IPS-11a (cell line): ENCODE data around the gene CREB3L1.

Experiments
- H3K4me3 ChIP-seq: one replicate; pipeline ENCODE4 v1.5.1; 2013; ENCODE audit warnings: low read depth, low read length, control low read depth

The CREB3L1 gene

DNA sequence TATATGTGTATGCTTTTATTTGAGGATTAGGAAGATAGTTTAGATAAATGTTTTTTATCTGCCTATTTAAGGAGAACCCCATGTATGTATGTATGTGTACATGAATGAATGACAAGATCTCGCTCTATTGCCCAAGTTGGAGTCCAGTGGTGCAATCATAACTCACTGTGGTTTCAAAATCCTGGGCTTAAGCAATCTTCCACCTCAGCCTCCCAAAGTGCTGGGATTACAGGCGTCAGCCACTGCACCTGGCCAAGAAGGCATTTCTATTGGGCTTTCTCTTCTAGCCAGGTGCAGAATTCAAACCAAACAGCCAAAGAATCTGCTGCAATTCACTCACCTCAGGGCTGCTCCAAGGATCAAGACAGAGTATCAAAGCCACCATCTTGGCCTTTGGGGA is 44.3 kb downstream of the CREB3L1 start:
- no peak overlapping the region for H3K4me3 ChIP-seq

DNA sequence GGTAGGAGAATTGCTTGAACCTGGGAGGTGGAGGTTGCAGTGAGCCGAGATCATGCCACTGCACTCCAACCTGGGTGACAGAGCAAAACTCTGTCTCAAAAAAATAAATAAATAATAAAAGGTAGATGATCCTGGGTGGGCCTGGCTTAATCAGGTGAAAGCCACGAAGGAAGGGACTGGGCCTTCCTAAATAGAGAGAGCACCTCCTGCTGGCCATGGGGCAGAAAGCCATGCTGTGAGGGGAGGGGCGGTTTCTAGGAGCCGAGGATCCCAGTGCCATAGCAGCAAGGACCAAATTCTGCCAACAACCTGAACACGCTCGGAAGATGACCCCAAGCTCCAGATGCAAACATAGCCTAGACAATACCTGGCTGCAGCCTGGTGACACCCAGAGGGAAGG is 45.3 kb downstream of the CREB3L1 start:
- H3K4me3 ChIP-seq = no peak overlapping the region

DNA sequence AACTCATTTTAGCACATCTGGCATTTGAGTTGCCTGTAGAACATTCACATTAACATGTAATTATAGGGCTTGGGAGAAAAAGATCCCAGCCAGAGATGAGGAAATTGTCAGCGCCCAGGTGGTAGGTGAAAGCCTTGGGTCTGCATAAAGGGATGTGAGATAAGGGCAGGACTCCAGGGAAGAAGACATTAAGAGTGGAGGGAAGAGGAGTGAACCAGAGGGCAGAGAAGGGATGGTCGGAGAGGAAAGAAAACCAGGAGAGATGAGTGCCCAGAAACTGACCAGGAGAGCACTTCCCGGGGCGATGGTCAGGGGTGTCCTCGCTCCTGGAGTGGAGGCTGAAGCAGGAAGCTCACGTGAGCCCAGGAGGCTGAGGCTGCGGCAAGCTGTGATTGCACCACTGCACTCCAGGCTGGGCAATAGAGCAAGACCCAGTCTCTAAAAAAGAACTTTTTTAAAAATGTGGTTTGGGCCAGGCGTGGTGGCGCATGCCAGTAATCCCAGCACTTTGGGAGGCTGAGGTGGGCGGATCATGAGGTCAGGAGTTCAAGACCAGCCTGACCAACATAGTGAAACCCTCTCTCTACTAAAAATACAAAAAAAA is 49.5 kb downstream of the CREB3L1 start:
- no peak overlapping the region for H3K4me3 ChIP-seq

DNA sequence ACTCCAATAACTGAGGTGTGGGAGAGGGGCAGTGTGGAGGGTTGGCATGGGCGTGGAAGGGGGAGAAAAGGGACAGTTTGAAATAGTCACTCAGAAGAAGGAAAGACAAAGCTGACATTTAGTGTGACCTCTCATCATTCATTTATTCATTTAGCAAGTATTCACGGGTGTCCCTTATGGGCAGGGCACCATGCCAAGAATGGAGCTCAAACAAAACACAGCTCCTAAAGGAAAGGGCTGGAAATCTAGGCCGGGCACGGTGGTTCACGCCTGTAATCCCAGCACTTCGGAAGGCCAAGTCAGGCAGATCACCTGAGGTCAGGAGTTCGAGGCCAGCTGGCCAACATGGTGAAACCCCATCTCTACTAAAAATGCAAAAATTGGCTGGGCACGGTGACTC is 50.4 kb downstream of the CREB3L1 start:
- no peak overlapping the region for H3K4me3 ChIP-seq

DNA sequence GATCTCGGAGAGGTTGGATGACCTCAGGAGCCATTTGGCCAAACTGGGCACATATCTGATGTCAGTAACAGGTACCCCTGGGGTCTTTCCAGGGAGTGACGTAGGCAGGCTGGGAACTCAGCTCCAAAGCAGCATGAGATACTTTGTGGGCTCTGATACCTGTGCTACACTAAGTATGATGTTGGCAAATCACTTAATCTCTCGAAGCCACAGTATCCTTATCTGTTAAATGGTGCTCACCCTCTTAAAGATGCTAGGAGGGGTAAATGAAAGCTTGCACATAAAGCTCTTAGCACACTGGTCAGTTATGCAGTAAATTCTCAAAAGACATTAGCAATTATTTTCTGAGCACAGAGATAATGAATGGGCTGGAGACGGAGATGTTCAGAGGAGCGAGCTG is 52.7 kb downstream of the CREB3L1 start:
- H3K4me3 ChIP-seq = no peak overlapping the region

DNA sequence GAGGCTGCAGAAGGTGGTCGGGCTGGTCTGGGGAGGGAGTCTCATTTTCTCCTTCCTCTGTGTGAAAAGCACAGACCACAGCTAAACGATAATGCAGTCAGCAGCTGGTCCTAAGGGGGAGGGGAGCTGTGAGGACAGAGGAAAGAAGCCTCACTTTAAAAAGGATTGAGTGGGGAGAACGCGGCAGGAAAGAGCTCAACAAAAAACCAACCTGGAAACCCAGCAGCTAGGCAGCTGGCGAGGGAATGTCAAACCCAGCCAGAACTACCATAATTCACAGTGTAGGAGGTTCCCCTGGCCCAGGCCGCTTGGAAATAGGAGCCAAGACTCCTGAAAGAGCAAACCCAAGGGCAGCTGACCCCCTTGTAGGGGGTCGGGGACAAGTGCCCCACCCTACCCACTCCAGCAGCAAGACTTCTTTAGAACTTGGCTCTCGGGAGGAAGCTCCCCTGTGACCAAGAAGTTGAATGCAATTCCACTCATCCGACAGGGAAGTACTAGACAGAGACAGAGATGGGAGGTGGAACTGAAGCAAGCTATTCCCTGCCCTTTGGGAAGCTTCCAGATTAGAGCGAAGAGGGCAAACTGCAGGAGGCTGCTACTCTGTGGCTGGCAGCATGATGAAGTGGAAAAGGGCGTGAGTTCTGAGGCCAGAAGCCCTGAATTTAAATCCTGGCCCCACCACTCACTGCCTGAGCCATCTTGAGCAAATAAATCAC is 53.3 kb downstream of the CREB3L1 start:
- no peak overlapping the region for H3K4me3 ChIP-seq

DNA sequence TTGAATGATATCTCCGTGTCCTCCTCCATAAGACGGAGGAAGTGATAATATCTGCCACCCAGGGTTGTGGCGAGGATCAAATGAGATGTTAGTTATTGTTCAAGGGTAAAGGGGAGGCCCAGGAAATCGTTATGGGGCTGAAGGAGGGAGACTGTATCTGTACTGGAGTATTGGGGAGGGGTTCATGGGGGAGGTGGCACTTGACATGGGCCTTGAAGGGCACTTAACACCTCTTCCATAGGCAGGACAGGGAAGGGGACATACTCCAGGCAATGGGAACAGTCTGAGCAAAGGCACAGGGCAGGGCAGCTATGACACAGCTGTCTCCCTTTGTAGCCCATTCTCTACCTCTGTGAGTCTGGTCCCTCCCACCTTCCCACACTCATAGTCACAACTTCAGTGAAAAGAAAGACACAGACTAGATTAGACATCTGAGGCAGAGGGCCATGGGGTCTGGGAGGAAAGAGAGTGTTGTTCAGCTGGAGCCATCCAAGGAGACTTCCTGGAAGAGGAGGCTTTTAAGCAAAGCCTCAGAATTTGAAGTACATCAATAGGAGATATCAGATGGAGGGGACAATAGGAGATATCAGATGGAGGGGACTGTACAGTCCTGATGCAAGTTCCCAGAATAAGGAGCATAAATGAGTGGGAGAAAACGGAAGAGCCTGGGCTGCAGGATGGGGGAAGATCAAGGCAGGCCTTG is 54.0 kb downstream of the CREB3L1 start:
- H3K4me3 ChIP-seq = no peak overlapping the region

DNA sequence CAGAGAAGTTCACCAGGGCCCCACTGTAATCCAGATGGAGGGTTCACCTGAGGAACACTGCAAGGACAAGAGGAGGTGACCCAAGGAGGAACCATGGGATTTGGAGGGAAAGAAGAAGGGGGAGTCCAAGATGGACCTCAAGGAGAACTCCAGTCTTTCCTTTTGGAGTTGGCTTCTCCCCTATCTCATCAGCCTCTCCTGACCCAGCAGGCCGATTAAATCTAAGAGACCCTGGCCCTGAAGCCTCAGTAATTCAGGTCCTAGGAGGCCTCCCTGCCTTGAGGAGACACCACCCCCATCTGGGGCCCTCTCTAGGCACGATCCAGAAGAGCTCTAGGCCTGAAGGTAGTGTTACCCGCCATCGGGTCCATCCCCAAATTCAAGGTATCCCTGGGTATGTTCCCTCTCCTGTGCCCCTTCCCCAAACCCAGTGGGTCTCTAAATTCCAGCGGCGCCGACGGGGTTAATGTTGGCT is 54.7 kb downstream of the CREB3L1 start:
- H3K4me3 ChIP-seq = peak overlapping the region; percentile 51

DNA sequence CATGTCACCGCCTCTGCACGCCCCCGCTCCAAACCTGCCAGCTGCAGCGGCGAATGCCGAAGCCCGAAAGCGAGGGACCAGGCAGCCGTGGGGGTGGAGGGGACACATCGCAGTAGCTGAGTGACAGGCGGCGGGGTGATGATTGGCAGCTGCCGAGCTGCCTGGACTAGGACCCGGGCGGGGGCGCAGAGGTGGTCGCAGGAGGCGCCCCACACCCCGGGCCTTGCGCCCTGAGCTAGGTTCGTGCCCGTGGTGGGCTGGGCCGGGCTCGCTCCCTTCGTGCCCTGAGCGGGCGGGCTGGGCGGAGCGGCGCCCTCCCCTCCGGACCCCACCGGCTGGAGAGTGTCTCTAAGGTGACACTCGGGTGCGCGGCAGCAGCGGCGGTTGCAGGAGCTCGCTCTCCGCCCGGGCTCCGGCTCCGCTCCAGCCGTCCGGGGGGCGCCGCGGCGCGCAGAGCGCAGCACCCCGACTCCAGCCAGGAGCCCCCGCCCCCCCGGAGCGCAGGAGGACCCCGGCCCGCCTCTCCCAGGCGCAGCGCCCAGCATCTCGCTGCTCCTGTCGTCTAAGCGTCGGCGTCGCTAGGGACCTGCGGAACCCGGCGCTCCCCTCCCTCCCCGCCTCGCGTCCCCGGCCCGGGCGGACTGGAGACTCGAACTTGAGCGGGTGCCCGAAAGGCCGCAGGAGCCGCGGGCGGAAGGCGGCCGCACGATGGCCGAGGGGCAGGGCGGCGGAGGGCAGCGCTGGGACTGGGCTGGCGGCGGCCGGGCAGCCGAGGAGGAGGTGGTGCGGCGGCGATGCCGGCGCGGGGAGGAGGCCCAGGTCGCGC is 55.3 kb downstream of the CREB3L1 start:
- peak overlapping the region; percentile 51 for H3K4me3 ChIP-seq

DNA sequence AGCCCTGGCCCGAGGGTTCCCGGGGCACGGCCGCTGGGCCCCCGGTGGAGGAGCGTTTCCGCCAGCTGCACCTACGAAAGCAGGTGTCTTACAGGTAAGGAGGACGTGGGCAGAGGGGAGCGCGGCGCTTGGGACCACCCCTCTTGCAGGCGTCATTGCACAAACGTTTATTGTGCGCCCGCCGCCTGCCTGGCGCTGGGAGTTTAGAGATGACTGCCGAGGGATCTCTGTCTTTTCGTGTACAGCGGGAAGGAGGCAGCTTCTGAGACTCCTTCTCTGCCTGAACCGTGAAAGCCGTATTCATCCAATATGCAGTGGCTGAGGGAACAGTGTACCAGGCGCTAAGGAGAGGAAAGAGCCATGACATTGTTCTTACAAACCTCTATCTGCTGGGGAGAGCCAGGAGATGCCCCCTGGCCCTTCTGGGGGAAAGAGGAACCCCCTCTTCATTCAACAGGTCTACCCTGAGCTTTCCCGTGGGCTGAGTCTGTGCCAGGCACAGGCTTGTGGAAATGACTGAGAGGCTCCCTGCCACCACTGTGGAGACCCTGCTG is 56.0 kb downstream of the CREB3L1 start:
- H3K4me3 ChIP-seq = peak overlapping the region; percentile 51

DNA sequence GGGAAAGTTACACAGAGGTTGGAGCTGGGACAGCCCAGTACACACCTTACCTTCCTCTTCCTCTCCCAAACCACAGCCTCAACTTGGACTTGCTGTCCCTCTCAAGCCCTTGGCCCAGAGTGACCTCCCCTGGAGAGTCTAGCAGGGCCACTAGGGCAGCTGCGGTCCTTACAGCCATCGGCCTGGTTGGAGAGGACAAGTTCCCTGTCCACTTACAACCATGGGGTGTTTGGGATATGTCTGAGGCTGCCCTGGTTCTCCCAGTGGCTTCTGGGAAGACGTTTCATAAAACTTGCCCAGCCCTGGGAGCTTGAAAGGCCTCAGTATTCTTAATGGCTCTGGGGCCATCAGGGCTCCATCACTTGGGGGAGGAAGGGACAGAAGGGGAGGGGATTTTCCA is 56.7 kb downstream of the CREB3L1 start:
- no peak overlapping the region for H3K4me3 ChIP-seq

DNA sequence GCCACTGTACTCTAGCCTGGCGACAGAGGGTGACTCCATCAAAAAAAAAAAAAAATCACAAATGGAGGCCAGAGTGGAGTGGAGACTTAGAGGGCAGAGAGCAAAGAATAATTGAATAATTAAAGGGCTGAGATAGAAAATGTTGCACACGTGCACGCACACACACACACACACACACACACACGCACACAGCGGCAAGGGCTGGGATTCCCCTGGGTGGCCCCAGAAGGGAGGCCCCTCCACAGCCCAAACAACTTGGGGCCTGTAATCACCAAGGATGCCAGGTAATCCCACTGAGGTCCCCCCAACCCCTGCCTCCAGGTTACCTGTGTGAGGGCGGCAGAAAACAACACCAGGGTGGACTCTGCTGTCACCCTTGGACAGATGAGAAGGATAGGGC is 57.8 kb downstream of the CREB3L1 start:
- no peak overlapping the region for H3K4me3 ChIP-seq

DNA sequence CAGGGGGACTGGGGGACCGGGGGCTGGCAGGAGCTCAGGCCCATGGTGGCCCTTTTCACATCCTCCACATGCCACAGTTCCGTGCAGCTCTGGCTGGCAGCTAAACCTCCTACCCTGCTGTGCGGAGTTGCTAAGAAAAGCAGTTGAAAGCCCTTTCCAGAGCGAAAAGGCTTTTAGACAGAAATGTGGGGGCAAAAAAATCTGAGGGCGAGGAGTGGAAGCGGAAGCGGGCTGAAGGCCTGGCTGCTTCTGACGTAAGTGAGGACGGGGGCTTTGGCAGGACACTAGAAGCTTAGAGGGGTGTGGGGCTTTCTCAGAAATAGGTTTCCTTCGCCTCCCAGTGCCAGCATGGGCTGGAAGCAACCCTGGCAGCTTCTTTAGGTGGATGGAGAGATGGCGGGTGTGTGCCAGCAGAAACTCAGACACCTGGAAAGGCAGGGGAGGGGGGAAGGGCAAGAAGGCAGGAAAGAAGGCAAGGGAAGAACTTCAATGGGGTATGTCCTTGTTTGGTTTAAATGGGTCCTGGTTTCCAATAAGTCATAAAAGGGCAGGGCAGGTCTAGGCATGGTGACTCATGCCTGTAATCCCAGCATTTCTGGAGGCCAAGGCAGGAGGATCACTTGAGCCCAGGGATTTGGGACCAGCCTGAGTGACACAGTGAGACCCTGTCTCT is 58.6 kb downstream of the CREB3L1 start:
- no peak overlapping the region for H3K4me3 ChIP-seq

DNA sequence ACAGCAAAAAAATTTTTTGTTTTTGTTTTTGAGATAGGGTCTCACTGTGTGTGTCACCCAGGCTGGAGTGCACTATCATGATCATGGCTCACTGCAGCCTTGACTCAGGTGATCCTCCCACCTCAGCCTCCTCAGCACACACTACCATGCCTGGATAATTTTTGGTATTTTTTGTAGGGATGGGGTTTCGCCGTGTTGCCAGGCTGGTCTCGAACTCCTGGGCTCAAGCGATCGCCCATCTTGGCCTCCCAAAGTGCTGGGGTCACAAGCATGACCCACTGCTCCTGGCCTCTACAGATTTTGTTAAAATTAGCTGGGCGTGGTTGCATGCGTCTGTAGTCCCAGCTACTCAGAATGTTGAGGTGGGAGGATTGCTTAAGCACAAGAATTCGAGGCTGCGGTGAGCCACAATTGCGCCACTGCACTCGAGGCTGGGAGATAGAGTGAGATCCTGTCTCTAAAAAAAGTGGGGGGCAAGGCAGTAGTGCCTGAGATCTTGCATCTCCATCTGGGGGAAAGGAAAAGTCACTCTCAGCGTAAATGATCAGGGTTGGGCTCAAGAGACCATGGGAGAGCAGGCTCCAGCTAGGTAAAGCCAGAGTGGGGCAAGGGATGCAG is 59.2 kb downstream of the CREB3L1 start:
- H3K4me3 ChIP-seq = no peak overlapping the region

DNA sequence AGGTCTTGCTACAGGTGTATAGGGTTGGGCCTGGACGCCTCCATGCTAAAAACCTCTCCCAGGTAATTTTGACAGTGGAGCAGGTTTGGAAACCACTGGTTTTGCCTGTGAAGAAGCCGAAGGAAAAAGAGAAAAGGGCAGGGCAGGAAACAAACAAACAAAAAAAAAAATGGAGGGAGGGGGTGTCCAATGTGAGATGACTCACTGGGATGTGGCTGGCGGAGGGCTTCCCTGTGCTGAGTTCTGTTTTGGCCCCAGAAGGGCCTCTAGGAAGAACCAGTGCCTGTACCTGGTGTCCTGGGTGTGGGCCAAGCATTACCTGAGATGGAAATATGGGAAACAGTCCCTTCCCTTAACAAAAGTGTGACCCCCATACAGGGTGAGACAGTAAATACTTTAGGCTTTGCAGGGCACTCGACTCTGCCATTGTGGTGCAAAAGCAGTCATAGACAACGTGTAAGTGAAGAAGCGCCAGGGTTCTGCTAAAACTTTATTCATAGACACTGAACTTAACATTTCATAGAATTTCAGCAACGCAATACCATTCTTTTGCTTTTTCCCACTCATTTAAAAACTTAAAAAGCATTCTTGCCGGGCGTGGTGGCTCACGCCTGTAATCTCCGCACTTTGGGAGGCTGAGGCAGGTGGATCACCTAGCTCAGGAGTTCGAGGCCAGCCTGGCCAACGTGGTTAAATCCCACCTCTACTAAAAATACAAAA is 60.3 kb downstream of the CREB3L1 start:
- H3K4me3 ChIP-seq = no peak overlapping the region

DNA sequence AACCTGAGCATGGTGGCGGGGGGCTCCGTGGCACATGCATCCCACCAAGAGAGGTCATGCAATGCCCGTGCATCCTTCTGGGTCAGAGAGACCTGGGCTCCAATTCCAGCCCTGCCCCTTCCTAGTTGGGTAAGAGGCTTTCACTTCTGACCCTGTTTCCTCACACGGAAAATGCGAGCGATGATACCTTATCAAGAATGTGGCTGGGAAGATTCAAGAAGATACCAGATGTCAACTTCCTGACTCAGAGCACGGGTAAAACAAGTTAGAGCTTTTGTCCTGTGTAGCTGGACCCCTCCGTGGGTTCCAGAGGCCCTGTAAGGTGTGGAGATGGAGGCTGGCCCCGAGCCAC is 61.1 kb downstream of the CREB3L1 start:
- no peak overlapping the region for H3K4me3 ChIP-seq

DNA sequence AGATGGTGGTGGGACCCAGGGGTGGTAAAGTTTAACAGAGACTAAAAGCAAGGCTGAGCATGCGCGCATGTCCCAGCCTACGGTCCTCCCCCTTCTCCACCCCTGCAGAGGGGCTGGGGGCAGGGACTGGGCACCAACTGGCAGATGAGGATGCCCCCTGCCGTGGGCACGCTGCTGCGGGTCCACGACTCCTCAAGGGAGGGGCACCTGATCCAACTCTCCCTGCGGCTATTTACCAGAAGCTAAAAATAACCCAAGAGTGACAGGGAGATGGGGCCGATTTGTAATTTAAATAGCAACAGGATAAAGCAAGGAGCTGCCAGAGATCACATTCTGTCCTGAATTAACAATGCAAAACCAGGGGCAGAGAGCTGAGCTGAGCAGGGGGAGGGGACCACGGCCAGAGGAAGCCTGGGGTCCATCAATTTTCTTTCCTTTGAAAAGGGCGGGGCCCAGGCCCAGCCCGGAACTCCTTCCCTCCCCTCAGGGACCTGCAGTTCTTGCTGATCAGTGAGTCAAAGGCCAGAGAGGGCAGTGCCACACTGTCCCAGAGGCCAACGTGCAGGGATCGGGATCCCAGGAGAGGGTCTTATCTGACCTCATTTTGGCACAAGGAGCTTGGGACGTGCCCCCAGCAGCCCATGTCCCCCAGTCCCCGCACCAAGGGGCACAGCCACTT is 61.7 kb downstream of the CREB3L1 start:
- H3K4me3 ChIP-seq = no peak overlapping the region

DNA sequence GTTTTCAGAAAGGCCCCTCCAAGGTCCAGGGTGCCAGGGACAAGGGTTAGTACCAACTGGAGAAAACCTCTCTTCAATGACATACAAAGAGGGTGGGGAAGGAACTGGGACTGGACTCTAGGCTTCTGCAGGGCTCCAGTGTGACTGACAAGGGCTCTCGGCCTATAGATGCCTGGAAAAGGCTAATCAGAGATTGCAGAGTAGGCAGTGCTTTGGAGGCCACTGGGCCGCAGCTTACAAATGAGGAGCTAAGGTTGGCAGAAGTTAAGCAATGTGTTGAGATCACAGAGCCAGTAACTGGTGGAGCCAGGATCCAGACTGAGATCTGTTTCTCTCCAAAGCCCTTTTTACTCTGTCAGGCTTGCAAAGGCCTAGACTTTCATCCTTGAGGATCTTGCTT is 62.4 kb downstream of the CREB3L1 start:
- H3K4me3 ChIP-seq = no peak overlapping the region

DNA sequence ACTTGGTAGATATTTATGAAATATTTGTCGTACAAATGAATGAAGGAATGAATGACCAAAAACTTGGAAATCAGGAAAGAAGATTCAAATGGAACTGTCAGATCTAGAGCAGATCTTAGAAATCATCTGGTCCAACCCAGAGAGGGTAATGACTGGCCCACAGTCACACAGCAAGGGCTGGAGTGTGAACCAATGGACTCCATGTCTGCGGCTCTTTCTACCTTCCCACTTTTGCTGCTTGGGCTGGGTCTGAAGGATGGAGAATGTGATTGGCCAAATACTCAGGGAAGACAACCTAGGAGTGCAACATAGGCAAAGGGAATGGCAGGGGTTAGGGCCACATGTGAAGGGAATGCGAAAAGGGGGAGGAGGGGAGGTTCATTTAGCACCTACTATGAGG is 64.0 kb downstream of the CREB3L1 start:
- no peak overlapping the region for H3K4me3 ChIP-seq
